Activated CD4-positive, alpha-beta T cell treated with anti-CD3 and anti-CD28 coated beads, Interleukin-2, amount 10 ng/mL, durations not matched to agents 24 days and 14 days (primary cell): ENCODE results near the gene ELAVL4. TPM values are rescaled to one million over a fixed set of nuclear protein-coding genes. Genes with fewer than 3 reads are reported as not detected.
"Not testable (repeated sequence)": the region's sequence is repeated elsewhere in the genome, so short reads cannot be mapped to it uniquely, and the experiment has no call there.

ENCODE experiments used
- DNase-seq: peaks from one replicate; pipeline ENCODE4 v3.0.0; 2022
- H3K27ac Mint-ChIP-seq: one replicate; pipeline ENCODE4 v1.8.0; 2022; ENCODE audit warnings: mild to moderate bottlenecking, mixed read lengths
- H3K27me3 Mint-ChIP-seq: one replicate; pipeline ENCODE4 v1.8.0; 2022; ENCODE audit warnings: mixed read lengths
- H3K36me3 Mint-ChIP-seq: one replicate; pipeline ENCODE4 v1.8.0; 2022; ENCODE audit warnings: low read depth, mild to moderate bottlenecking, mixed read lengths
- H3K4me1 Mint-ChIP-seq: one replicate; pipeline ENCODE4 v1.8.0; 2021; ENCODE audit warnings: mixed read lengths
- H3K4me3 Mint-ChIP-seq: one replicate; pipeline ENCODE4 v1.8.0; 2022; ENCODE audit warnings: mild to moderate bottlenecking, moderate library complexity, mixed read lengths
- H3K9me3 Mint-ChIP-seq: one replicate; pipeline ENCODE4 v1.8.0; 2021; ENCODE audit warnings: mixed read lengths
- intact Hi-C: fragments of 100-400 bp; cut with micrococcal nuclease; formaldehyde crosslinking; loops from one replicate; pipeline ENCODE4 v1.15.1; 2023
- total RNA-seq: library from RNA; stranded (reverse); gene quantifications from 2 replicates; pipeline ENCODE4 v1.2.3, GENCODE V29; 2022

Gene ELAVL4
- total RNA-seq, 1 donor from 2014 or later = not detected

- Mint-ChIP-seq H3K4me3 (no peak overlapping the region), H3K27me3 (peaks cover 2% of the 10 kb centered on the region), H3K36me3 (no peaks in the 10 kb centered on the region), H3K9me3 (no peaks in the 10 kb centered on the region), H3K4me1 (no peaks in the 10 kb centered on the region), H3K27ac (no peak overlapping the region)
- DNase-seq = no peak
- intact Hi-C loops = no loop called here
These were observed 31.4 kb downstream of the ELAVL4 start for GRCh38 chr1:50140182-50140447.

- H3K36me3 Mint-ChIP-seq = no peaks in the 10 kb centered on the region
- no peaks in the 10 kb centered on the region for H3K4me1 Mint-ChIP-seq
- DNase-seq = no peak
- no peak overlapping the region for H3K27ac Mint-ChIP-seq
- no peaks in the 10 kb centered on the region for H3K27me3 Mint-ChIP-seq
- H3K9me3 Mint-ChIP-seq = no peaks in the 10 kb centered on the region
- no peak overlapping the region for H3K4me3 Mint-ChIP-seq
- intact Hi-C loops = no loop called here
These were observed 38.6 kb downstream of the ELAVL4 start for GRCh38 chr1:50147191-50147850.

GRCh38 chr1:50148142-50148923, 39.6 kb downstream of the ELAVL4 start:
- DNase-seq = no peak
- no peaks in the 10 kb centered on the region for H3K36me3 Mint-ChIP-seq

GRCh38 chr1:50152236-50152635, 43.5 kb downstream of the ELAVL4 start:
- Mint-ChIP-seq H3K27ac (no peak overlapping the region), H3K9me3 (no peaks in the 10 kb centered on the region), H3K27me3 (no peaks in the 10 kb centered on the region), H3K36me3 (no peaks in the 10 kb centered on the region), H3K4me3 (no peak overlapping the region), H3K4me1 (no peaks in the 10 kb centered on the region)
- intact Hi-C loops = no loop called here
- DNase-seq = no peak

More at GRCh38 chr1:50148142-50148923, 39.6 kb downstream of the ELAVL4 start:
- intact Hi-C loops = no loop called here
- H3K4me1 Mint-ChIP-seq = no peaks in the 10 kb centered on the region
- H3K27me3 Mint-ChIP-seq = no peaks in the 10 kb centered on the region
- no peaks in the 10 kb centered on the region for H3K9me3 Mint-ChIP-seq
- H3K27ac Mint-ChIP-seq = no peak overlapping the region
- no peak overlapping the region for H3K4me3 Mint-ChIP-seq

- DNase-seq = no peak
- Mint-ChIP-seq H3K4me3 (no peak overlapping the region), H3K4me1 (no peaks in the 10 kb centered on the region), H3K27me3 (no peaks in the 10 kb centered on the region), H3K36me3 (no peaks in the 10 kb centered on the region), H3K9me3 (no peaks in the 10 kb centered on the region), H3K27ac (no peak overlapping the region)
- intact Hi-C loops = no loop called here
These were observed 46.8 kb downstream of the ELAVL4 start for GRCh38 chr1:50155541-50155940.

- intact Hi-C loops = no loop called here
- H3K9me3 Mint-ChIP-seq = no peaks in the 10 kb centered on the region
- no peak overlapping the region for H3K27ac Mint-ChIP-seq
- no peaks in the 10 kb centered on the region for H3K36me3 Mint-ChIP-seq
- no peak overlapping the region for H3K4me3 Mint-ChIP-seq
- no peaks in the 10 kb centered on the region for H3K4me1 Mint-ChIP-seq
- no peaks in the 10 kb centered on the region for H3K27me3 Mint-ChIP-seq
- DNase-seq = no peak
These were observed 47.7 kb downstream of the ELAVL4 start for GRCh38 chr1:50156241-50157010.

GRCh38 chr1:50157306-50157941, 48.7 kb downstream of the ELAVL4 start:
- Mint-ChIP-seq H3K4me1 (no peaks in the 10 kb centered on the region), H3K36me3 (no peaks in the 10 kb centered on the region), H3K9me3 (no peaks in the 10 kb centered on the region), H3K27ac (no peak overlapping the region), H3K4me3 (no peak overlapping the region), H3K27me3 (no peaks in the 10 kb centered on the region)
- DNase-seq = no peak
- intact Hi-C loops = no loop called here

- Mint-ChIP-seq H3K9me3 (no peaks in the 10 kb centered on the region), H3K36me3 (no peaks in the 10 kb centered on the region), H3K27ac (no peak overlapping the region), H3K4me3 (no peak overlapping the region), H3K4me1 (no peaks in the 10 kb centered on the region), H3K27me3 (no peaks in the 10 kb centered on the region)
- DNase-seq = no peak
- intact Hi-C loops = no loop called here
These were observed 49.7 kb downstream of the ELAVL4 start for GRCh38 chr1:50158421-50158820.

GRCh38 chr1:50163680-50164079, 55.0 kb downstream of the ELAVL4 start:
- Mint-ChIP-seq H3K27ac (no peak overlapping the region), H3K4me1 (no peaks in the 10 kb centered on the region), H3K27me3 (no peaks in the 10 kb centered on the region), H3K9me3 (no peaks in the 10 kb centered on the region), H3K36me3 (no peaks in the 10 kb centered on the region), H3K4me3 (no peak overlapping the region)
- intact Hi-C loops = no loop called here
- no peak for DNase-seq

- H3K9me3 Mint-ChIP-seq, H3K36me3 Mint-ChIP-seq, H3K27ac Mint-ChIP-seq, H3K4me3 Mint-ChIP-seq, intact Hi-C loops, DNase-seq, H3K27me3 Mint-ChIP-seq, H3K4me1 Mint-ChIP-seq: not testable (repeated sequence)
These were observed 57.6 kb downstream of the ELAVL4 start for GRCh38 chr1:50166351-50166750.

- peaks cover 1% of the 10 kb centered on the region for H3K27me3 Mint-ChIP-seq
- intact Hi-C loops = no loop called here
- no peaks in the 10 kb centered on the region for H3K9me3 Mint-ChIP-seq
- no peak overlapping the region for H3K4me3 Mint-ChIP-seq
- H3K4me1 Mint-ChIP-seq = no peaks in the 10 kb centered on the region
- no peak overlapping the region for H3K27ac Mint-ChIP-seq
- no peaks in the 10 kb centered on the region for H3K36me3 Mint-ChIP-seq
- DNase-seq = no peak
These were observed 63.6 kb downstream of the ELAVL4 start for GRCh38 chr1:50172299-50172698.

GRCh38 chr1:50174101-50174500, 65.4 kb downstream of the ELAVL4 start:
- H3K4me3 Mint-ChIP-seq = no peak overlapping the region
- H3K4me1 Mint-ChIP-seq = no peaks in the 10 kb centered on the region
- intact Hi-C loops = no loop called here
- no peaks in the 10 kb centered on the region for H3K36me3 Mint-ChIP-seq
- no peak overlapping the region for H3K27ac Mint-ChIP-seq
- DNase-seq = no peak
- H3K27me3 Mint-ChIP-seq = peaks cover 1% of the 10 kb centered on the region
- no peaks in the 10 kb centered on the region for H3K9me3 Mint-ChIP-seq

- Mint-ChIP-seq H3K9me3 (no peaks in the 10 kb centered on the region), H3K4me3 (no peak overlapping the region), H3K27me3 (peaks cover 1% of the 10 kb centered on the region), H3K27ac (no peak overlapping the region), H3K4me1 (no peaks in the 10 kb centered on the region), H3K36me3 (no peaks in the 10 kb centered on the region)
- no peak for DNase-seq
- intact Hi-C loops = no loop called here
These were observed 67.3 kb downstream of the ELAVL4 start for GRCh38 chr1:50175719-50176639.
